ENCODE measurements around the gene TRMT1L.

- peak; percentile 68 to 98 (median 91) for TF ChIP-seq CTCF (IDR thresholded peaks at IDR 0.05 in 2 of 3, conservative IDR thresholded peaks at IDR 0.05 in 1 of 3; ENCODE audit: borderline replicate concordance in 1 of 3, insufficient read depth in 1 of 3, low read depth in 2 of 3, low read length in 2 of 3)
- no peak for TF ChIP-seq MAX (IDR thresholded peaks at IDR 0.05)
- no peak for TF ChIP-seq EZH2 (IDR thresholded peaks at IDR 0.05)
- no peak for TF ChIP-seq EZH2phosphoT487 (IDR thresholded peaks at IDR 0.05; ENCODE audit: borderline replicate concordance)
- peak; percentile 82 for TF ChIP-seq RAD21 (IDR thresholded peaks at IDR 0.05; ENCODE audit: low read depth)
- TF ChIP-seq ELF1 (IDR thresholded peaks at IDR 0.05; ENCODE audit: borderline replicate concordance, low read depth) = no peak
Measured at GRCh38 chr1:185170291-185170848, 13.6 kb upstream of the TRMT1L start.

Data from HCT116 (cell line).